GM18498 (cell line): ENCODE measurements around the gene MKLN1.
"Not testable (repeated sequence)": the region's sequence is repeated elsewhere in the genome, so short reads cannot be mapped to it uniquely, and the experiment has no call there.

Source experiments
- ATAC-seq: cut with Tn5 transposase; IDR thresholded peaks from one replicate; pipeline ENCODE4 v1.9.1; 2021; ENCODE audit warnings: mild to moderate bottlenecking, moderate library complexity; ENCODE audit not compliant: unreplicated experiment

Gene MKLN1

DNA sequence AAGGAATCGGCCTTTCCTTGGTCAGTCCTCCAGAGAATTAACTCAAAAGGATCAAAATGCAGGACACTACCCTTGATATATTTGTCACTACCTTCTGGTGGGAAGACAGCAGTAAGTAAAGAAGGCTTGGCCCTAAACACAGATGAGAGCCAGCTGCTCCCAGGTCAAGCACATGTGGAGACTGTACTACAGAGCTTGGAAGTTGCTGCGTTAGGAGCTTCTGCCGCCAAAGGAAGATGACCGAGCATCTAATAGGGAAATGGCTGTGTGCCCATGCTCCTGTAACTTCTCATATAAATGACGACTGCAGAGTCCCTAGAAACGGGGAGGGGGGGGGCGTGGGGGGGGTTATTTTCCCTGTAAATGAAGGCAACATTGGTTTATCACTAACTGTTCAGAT is 169.8 kb downstream of the MKLN1 start:
- ATAC-seq = no peak

DNA sequence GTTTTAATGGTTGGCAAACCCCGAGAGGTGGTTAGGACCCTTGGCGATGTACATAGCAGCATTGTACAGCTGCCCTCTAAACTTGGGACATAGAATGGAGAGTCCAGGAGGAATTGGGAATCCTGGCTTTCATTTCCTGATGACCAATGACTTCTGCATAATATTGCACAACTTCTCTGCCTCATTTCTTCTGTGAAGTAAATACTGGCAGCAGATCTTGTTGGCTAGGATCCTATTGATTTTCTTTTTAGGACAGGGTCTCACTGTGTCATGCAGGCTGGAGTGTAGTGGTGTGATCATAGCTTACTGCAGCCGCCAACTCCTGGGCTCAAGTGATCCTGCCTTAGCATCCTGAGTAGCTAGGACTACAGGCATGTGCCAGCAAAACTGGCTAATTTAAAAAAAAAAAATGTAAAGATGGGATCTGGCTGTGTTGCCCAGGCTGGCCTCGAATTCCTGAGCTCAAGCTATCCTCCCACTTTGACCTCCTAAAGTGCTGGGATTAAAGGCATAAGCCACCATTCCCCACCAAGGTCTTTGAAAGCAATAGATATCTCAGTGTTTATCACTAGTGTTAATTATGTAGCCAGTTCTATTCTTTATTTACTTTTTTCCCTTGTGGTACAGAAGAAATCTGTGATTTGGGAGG is 170.7 kb downstream of the MKLN1 start:
- no peak for ATAC-seq

DNA sequence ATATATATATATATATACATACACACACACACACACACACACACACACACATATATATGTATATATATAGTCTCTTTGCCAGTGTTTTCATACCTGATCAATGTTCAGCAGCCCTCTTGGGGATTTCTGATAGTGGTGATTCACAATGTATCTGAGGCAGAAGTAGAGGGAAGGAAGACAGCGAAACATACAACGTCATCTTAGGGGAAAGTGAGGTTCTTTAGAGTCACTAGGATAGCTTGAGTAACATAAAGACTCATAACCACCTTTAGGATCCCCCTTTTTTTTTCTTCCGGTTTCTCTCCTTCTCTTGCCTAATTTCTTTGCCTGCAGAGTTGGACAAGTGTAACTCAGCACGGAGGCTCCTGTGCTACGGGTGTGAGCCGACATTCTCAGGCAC is 172.1 kb downstream of the MKLN1 start:
- ATAC-seq = no peak

DNA sequence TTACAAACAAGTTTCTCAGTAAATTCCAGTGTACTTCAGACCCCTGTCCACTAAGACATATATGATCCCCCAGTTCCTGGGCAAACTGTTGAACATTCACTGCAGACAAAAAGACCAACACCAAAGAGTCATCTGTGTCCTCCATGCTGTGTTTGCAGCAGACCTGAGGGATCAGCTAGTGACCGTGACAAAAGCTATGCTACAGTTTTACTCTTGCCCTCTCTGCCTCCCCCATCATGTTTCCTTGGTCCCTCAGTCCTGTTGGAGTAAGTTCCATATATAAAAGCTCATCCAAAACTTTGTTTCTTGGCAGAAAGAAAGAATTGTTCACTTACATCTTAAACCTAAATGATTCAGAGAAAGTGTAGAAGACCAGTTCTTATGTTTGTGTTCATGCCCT is 172.7 kb downstream of the MKLN1 start:
- ATAC-seq = no peak

DNA sequence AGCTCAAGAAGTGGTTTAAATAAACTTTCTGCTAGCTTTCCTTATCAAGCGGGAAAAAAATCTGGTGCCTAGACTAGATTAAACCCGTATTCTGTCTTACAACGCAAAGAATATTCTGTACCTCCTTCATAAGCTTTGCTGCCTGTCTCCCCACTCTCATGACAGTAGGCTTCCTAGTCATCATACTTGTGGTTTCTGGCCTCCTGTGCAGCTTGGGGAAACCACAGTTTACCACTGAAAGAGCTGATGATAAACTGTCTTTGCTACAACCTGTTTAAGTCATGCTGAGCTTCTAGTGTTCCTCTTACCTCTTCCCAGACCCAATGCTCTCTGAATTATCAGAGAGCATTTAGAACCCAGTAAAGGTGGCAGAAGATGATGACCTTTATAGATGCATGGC is 173.7 kb downstream of the MKLN1 start:
- peak; percentile 84 for ATAC-seq

DNA sequence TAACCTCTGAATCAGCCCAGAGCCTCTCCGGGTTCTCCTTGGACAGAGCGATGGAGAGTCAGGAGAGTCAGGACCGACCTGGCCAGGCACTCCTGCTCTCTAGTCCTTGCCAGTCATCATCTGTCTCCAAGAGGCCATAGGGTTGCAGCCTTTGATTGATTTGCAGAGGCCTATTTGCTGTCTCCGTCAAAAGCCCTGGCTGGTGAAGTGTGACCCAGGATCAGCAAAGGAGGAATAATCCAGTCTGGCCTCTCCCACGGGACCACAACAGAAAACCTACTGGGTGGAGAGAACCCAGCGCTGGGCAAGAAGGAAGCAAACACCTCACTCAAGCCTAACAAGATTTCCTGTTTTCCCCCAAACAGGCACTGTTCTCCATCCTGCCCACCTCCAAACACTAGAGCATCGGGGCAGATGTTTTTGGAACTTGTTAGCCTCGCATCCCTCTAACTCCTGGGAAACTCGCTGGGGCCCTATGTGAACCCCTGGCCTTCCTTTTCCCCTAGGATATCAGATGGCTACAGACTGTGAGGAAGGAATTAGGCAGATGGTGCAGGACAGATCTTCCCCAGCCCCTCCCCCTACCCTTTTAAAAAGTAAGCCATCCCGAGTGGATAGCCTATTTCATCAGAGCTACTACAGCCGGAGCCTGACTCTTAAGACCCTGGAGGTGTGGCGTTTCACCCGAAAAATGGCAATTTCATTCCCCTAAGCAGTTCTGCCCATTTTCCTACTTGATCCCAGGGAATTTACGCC is 174.4 kb downstream of the MKLN1 start:
- no peak for ATAC-seq

DNA sequence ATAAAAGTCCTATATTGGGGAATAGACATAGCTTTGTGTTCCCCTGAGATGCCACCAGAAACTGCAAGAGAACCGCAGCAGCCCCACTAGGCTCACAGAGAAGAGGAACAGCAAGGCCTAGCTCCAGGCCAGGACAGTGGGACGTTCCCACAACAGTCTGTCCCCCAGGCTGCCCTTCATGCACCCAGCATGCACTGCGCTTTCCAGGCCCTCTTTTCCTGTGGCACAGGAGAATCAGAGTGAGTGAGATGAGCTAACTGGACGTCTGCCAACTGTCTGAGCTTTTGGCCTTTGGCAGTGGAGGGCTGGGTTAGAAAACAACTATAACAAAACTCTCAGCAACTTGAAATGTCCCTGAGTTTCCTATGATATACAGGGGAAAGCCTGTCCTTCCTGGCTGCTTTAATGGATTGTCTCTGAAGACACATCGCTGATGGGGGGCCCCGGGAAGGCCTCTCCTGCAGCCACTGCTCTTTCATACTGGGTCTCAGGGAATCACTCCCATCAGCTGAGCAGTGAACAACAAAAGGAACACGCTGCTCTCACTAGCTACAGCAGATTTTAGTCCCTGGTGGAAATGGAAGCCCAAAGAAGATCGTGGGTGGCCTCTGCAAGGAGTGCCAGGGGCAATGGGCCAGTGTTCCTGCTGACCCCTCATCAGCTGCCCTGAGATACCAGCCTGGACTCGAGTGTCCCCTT is 175.3 kb downstream of the MKLN1 start:
- no peak for ATAC-seq

DNA sequence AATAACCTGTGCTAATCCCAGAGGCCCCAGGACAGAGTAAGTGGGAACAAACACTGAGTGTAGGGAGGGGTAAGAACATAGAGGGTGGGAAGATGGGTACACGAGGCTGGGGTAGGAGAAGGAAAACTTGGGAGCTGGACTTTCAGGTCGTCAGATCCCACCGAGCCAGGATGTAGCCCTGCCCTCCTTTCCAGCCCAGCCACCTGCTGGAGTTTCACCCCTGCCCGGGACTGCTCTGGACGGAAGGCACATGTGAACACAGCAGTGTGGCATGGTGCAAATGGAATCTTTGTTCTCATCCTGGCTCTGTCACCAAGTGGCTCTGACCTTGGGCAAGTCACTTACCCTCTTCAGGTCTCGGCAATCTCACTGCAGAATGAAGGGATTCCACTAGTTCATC is 176.0 kb downstream of the MKLN1 start:
- no peak for ATAC-seq

DNA sequence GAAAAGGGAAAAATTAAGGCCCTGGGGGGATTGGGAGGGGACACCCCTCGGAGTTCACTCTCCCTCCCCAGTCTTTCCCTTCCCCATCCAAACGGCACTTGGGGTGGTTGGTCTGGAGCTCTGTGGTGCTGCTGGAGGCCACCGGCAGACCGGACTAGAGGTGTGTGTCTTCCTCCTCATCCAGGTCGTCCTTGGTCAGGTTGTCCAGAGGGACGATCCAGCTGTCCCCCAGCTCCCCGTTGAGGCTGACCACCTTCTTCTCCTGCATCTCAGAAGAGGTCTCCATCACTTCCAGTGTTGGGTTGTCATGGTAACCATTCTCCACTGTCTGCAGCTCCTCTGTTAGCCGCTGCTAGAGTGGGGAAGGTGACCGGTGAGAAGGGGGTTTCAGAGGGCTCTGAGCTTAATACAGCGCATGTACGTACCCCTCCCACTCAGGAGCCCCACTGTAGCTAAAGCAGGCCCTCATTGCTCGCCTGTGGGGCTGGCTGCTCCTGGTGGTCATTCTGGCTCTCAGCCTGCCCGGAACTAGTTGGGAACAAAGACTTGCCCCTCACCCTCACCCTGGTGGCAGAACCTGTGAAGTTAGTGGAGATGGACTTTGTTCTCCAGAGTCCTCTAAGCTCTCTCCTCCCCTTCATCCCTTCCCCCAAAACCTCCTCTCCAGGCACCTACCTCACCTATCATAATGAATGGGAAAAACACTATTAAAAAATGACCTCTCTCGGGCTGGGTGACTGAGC is 176.7 kb downstream of the MKLN1 start:
- ATAC-seq = no peak

DNA sequence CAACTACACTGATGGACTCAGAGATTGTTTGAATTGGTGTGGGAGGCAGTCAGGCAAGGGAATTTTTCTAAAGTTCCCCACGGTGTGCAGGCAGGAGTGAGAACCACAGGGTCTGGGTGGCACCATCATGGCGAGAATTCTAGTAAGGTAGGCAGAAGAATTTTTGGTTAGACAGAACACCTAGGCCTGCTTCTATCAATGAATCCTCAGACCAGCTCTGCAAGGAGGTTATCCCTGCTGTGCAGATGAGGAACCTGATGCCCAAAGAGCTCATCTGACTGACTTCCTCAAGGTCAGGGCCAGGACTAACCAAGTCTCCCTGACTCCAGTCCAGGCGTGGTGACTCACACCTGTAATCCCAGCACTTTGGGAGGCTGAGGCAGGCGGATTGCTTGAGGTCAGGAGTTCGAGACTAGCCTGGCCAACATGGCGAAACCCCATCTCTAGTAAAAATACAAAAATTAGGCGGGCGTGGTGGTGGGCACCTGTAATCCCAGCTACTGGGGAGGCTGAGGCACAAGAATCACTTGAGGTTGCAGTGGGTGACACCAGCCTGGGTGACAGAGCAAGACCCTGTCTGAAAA is 177.5 kb downstream of the MKLN1 start:
- not testable (repeated sequence) for ATAC-seq

DNA sequence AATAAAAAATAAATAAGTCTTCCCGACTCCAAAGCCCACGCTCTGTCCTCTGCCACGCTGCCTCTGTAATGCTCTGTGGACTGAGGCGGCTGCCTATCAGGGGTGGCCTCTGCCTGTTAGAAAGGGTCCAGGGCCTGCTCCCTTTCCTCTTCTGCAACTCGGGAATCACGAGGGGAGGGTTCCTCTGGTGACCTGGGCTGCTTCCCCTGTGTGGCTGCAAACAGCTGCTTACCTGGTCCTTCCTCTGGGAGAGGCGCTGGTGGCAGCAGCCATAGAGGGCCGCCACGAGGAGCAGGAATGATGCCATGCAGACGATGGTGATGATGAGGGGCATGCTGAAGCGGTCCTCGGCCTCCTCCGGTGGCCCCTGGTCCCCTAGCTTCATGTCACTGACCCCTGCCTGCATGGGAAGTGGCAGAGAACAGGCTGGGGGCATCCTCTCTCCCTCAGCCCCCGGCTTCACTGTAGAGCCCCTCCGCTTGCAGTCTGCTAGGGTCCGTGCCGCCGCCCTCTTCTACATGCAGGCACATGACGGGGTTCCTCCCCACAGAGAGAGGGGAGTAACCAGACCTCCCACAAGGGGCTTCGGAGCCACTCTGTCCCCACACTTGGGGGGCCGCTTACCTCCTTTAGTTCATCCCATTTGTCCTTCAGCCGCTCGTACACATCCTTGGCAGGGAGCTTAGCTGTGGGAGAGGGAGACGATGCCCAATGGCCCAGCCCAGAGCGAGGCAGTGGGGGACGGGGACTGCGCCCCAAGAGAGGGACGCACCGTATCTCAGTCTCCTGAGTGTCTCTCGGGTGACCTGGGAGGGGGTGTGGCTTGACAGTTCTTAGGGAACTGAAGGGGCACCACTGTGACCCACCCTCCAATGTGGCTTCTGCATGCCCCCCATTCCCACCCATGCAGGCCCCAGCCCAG is 178.2 kb downstream of the MKLN1 start:
- no peak for ATAC-seq

DNA sequence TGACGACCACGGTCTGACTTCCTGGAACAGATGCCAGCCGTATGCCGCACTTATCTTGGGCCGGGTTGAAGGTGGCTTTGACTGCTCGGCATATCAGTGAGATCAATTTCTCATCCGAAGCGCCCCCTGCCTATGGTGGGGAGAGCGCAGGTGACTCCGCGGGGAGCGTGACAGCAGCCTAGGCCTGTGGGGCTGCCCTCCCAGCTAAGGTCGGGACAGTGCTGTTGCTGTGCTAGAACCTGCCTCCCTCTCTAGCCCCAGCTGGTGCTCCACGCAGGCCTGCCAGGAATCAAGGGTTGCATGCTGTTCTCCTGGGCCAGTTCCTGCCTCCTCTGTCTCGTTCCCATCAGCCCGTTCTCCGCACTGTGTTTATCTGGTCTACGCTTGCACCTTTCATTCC is 178.9 kb downstream of the MKLN1 start:
- no peak for ATAC-seq

DNA sequence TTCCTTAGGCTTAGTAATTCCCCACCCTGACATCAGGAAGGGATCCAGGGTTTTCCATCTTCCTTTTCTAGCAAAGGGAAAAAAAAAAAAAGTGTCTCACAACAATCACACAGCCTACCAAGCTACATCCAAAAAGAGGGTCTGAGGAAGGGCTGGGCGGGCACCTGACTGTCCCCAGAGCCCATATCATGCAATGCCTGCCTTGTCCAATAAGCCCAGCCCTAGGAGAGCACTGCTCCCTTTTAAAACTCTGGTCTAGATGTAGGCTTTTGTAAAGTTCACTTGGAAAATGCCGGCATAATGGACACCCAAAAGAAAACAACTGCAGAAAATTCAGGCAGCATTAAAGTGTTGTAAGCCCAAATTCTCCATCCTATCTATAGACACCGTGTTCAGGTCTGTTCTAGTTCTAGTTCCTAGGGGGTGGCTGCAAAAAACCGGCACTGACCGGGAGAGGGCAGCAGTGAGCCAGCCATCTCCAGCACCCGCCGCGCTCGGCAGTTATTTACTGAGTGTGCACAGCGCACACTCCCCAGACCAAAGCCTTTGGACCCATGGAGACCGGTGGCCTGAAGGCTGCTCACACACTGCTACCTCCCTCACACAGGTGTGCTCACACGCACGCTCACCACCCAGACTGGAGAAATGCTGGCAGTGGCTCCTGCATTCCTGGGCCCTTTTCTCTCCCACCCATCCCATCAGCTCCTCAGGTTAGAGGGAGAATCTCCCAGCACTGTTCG is 180.1 kb downstream of the MKLN1 start:
- ATAC-seq = peak; percentile 83

DNA sequence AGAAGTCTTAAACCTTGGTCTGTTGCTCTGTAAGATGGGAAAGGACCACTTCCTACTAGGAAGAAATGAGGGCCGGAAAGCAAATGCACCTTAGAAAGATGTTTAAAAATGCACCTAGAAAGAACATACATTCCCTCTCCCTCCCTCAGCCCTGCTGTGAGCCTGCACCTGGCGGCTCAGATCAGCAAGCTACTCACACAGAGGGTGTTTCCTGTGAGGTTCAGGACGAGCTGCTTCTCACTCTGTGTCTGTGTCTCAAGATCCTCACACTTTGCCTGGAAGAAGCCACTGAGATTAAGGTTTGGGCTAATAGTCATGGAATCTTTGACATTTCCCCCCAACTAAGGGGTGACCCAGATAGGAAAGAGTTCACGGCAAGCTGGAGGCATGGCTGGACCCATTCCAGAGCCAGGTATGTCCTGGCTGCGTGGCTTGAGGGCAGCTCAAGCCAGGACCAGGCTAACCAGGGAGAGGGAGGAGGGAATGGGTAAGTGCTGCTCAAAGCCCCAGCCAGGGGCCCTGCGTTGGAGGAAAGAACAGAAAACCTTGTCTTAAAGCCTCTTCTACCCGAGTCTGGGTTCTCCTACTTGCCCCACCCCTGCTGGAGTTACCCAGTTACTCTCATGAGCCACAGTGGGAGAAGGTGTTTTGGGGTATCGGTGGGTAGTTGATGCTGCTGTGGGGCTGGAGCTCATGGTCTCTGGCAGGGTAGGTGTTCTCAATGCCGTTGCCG is 181.2 kb downstream of the MKLN1 start:
- ATAC-seq = no peak

DNA sequence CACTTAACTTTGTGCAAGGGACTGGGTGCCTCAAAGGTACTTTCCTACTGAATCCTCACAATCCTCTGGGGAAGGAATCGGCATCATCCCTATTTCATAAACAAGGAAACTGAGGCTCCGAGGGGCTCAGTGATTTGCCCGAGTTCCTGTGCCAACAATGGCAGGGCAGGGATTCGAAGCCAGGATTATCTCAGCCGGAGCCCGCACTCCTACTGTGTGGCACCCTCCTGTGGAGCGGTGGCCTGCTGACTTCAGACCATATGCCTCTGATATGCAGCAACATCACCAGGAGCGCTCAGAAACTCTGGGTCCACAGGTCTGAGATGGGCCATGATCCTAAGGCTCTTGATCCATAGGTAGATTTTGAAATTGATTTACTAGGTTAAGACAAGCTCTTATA is 182.1 kb downstream of the MKLN1 start:
- no peak for ATAC-seq

DNA sequence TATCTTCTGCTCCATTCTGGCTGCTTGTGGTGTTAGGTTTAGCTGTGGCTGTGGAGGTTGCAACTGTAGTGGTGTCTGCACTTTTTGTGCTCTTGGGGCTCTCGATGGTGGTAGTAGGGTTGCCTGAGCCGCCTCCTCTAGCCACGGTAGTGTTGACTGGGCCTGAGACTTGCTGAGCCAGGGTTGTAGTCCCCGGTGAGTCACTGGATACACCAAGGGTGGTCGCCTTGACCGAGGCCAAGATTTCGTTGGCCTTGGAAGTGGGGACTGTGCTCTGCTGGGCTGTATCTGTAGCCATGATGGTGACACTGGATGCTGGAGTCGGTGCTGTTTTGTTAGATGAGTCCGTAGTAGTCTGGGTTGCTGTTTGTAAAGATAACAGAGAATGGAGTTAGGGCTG is 183.4 kb downstream of the MKLN1 start:
- no peak for ATAC-seq

DNA sequence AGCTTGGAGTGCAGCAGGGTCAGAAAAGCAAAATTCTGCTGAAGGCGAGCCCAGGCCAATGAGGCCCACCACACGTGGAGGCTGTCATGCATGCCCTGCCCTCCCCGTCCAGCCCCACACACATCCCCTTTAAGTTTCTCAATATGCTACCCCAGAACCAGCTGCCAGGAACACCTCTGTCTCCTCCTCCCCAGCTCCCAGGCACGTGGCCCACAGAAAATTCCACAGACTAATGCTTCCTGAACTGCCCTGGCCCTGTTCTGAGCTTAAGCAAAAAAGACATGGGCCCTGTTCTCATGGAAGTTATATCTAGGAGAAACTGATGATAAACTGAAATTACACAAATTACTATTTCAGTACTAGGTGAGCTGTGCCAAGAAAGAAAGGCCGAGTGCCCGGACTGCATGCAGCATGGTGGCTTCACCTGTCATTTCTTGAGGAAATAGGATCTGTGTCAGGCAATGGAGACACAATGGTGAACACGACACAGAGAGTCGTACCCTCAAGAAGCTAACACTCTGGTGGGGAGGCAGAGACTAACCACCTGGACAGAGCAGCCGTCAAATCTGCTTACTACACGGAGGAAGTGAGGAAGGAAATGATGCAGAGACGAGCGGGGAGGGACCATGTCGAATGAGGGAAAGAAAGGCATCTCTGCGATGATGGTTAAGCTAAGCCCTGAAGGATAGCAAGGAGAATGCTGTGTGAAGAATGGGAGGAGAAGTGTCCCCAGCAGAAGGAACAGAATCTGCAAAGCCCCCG is 184.3 kb downstream of the MKLN1 start:
- ATAC-seq = no peak
